Stimulated activated CD4-positive, alpha-beta T cell treated with anti-CD3 and anti-CD28 coated beads, Interleukin-12 subunit alpha, Interleukin-12 subunit beta, amount 100 ng/mL, for 4 hours (primary cell): ENCODE measurements around the gene SPEF2.

Experiments used
- DNase-seq: peaks from one replicate; pipeline ENCODE4 v3.0.0-alpha.2; 2020

The SPEF2 gene

GRCh38 chr5:35617435-35618303 lies at the start of gene SPEF2:
SPEF2 (plus strand) TSS chr5:35617863; CDS start chr5:35617998, 135 bp downstream.
- peak; percentile 74 for DNase-seq

GRCh38 chr5:35575578-35575977 lies 42.1 kb upstream of the SPEF2 start:
- no peak for DNase-seq

- no peak for DNase-seq
Observed at GRCh38 chr5:35587419-35587818, 30.2 kb upstream of the SPEF2 start.

GRCh38 chr5:35593338-35593737 lies 24.3 kb upstream of the SPEF2 start:
- DNase-seq = no peak

- no peak for DNase-seq
Observed at GRCh38 chr5:35598707-35599370, 18.8 kb upstream of the SPEF2 start.

GRCh38 chr5:35600591-35600990 lies 17.1 kb upstream of the SPEF2 start:
- no peak for DNase-seq

GRCh38 chr5:35608881-35609779 lies 8.5 kb upstream of the SPEF2 start:
- DNase-seq = no peak

GRCh38 chr5:35617060-35617434 lies 616 bp upstream of the SPEF2 start:
- DNase-seq = no peak

- no peak for DNase-seq
Observed at GRCh38 chr5:35618304-35618636, 607 bp downstream of the SPEF2 start.

- DNase-seq = no peak
Observed at GRCh38 chr5:35618781-35619180, 1.1 kb downstream of the SPEF2 start.

GRCh38 chr5:35622974-35623373 lies 5.3 kb downstream of the SPEF2 start:
- DNase-seq = no peak

- no peak for DNase-seq
Observed at GRCh38 chr5:35623991-35624390, 6.3 kb downstream of the SPEF2 start.

- DNase-seq = no peak
Observed at GRCh38 chr5:35626108-35626507, 8.4 kb downstream of the SPEF2 start.

- DNase-seq = no peak
Observed at GRCh38 chr5:35626553-35626952, 8.9 kb downstream of the SPEF2 start.

GRCh38 chr5:35634326-35634725 lies 16.7 kb downstream of the SPEF2 start:
- no peak for DNase-seq

GRCh38 chr5:35640623-35641022 lies 23.0 kb downstream of the SPEF2 start:
- DNase-seq = no peak

GRCh38 chr5:35644543-35644942 lies 26.9 kb downstream of the SPEF2 start:
- no peak for DNase-seq

GRCh38 chr5:35647128-35647527 lies 29.5 kb downstream of the SPEF2 start:
- no peak for DNase-seq

- no peak for DNase-seq
Observed at GRCh38 chr5:35647712-35648111, 30.0 kb downstream of the SPEF2 start.

- DNase-seq = peak; percentile 38
Observed at GRCh38 chr5:35651002-35651756, 33.5 kb downstream of the SPEF2 start.

GRCh38 chr5:35656721-35657120 lies 39.1 kb downstream of the SPEF2 start:
- DNase-seq = no peak

- no peak for DNase-seq
Observed at GRCh38 chr5:35657877-35658276, 40.2 kb downstream of the SPEF2 start.

GRCh38 chr5:35659556-35659955 lies 41.9 kb downstream of the SPEF2 start:
- no peak for DNase-seq
